Ovary (tissue), 9 donors: ENCODE data around the gene SSR1. TPM values are rescaled to one million over a fixed set of nuclear protein-coding genes. Genes with fewer than 3 reads are reported as not detected.
A peak's percentile ranks its signal among the peaks of the same experiment; 100 is the strongest.
"Not testable (repeated sequence)": the region's sequence is repeated elsewhere in the genome, so short reads cannot be mapped to it uniquely, and the experiment has no call there.

Source experiments
- DNase-seq, 5 donors: peaks; one replicate each; pipeline ENCODE4 v3.0.0-alpha.2; 2019 to 2020
- H3K27ac ChIP-seq, 2 donors: fragments of 200-600 bp; one replicate each; pipeline versions ENCODE4 v1.5.1 to v1.8.0; 2019 to 2022
- H3K27me3 ChIP-seq: fragments of 200-600 bp; one replicate; pipeline ENCODE4 v1.8.0; 2022
- H3K36me3 ChIP-seq: fragments of 200-600 bp; sonication (generic); one replicate; pipeline ENCODE4 v1.5.1; 2019
- H3K4me1 ChIP-seq: one replicate; pipeline ENCODE4 v1.8.1; 2013; ENCODE audit warnings: mild to moderate bottlenecking, moderate library complexity; ENCODE audit not compliant: insufficient read depth
- H3K4me3 ChIP-seq: fragments of 200-600 bp; sonication (generic); one replicate; pipeline ENCODE4 v1.5.1; 2017
- H3K9me3 ChIP-seq, 2 donors: fragments of 200-600 bp in 1 of 2; sonication (generic) in 1 of 2; one replicate each; pipeline versions ENCODE4 v1.5.1 to v1.8.1; 2013 to 2019; ENCODE audit warnings: mild to moderate bottlenecking in 1 of 2, moderate library complexity in 1 of 2
- CTCF ChIP-seq, 3 donors: fragments of 450-650 bp in 2 of 3; fragments of 200-600 bp in 1 of 3; IDR thresholded peaks; one replicate each; pipeline versions ENCODE4 v1.5.1 to v1.8.0; 2016 to 2022; ENCODE audit warnings: antibody characterized with exemption in 3 of 3, mild to moderate bottlenecking in 1 of 3
- EP300 ChIP-seq: sonication (generic); formaldehyde crosslinking; IDR thresholded peaks from one replicate; pipeline ENCODE4 v1.6.1; 2017; ENCODE audit warnings: antibody characterized with exemption
- POLR2A ChIP-seq: fragments of 450-650 bp; IDR thresholded peaks from one replicate; pipeline ENCODE4 v1.6.1; 2017; ENCODE audit warnings: antibody characterized with exemption, mild to moderate bottlenecking, moderate library complexity
- WGBS, 3 donors: extraction: QIAGEN DNeasy Blood & Tissue Kit in 1 of 3; methylation state at CpG; one replicate each; pipeline versions ENCODE4 v1.1.5 to v1.1.7; 2013 to 2017; 5-methylcytosine and 5-hydroxymethylcytosine counted together
- intact Hi-C, 4 donors: fragments of 100-400 bp; cut with DNase I; formaldehyde crosslinking; loops; one replicate each; pipeline versions ENCODE4 v1.11.0 to v1.15.1; 2022 to 2023
- polyA plus RNA-seq, 2 donors: library from polyadenylated mRNA; stranded (reverse); fragments of 200-250 nt in 1 of 2; fragments of 350-450 nt in 1 of 2; fragmentation: Illumina TruSeq in 1 of 2; extraction: RNeasy Lipid Tissue Mini Kit (QIAGEN cat#74804) in 1 of 2; gene quantifications; one replicate each; pipeline ENCODE4 v1.2.3, GENCODE V29; 2013 to 2014
- total RNA-seq, 7 donors: library from RNA; depleted of rRNA in 2 of 7; stranded (reverse); fragments of >200 nt in 2 of 7; fragmentation: NEBNext Ultra II Directional in 3 of 7; extraction: Animal tissue kit (Norgen Biotek cat#: 25700) in 3 of 7; gene quantifications; one replicate each; pipeline versions ENCODE4 v1.1.0 to v1.2.4, GENCODE V29; 2016 to 2023
- donor health status: DM: no; HTN: no; CAD: no; lungs with moderate emphysema.
- donor health status: DM: no; HTN: no; CAD: no.
- donor health status: Bipolar disorder and iron deficiency.
- donor health status: DM: yes; HTN: yes; CAD: no.
- donor health status: DM: no; HTN: no; CAD: no.
- donor health status: DM: yes; HTN: yes; CAD: no.

SSR1 gene
- total and polyA plus RNA-seq, 9 donors, result 42.3 to 166 (median 117) TPM

DNA sequence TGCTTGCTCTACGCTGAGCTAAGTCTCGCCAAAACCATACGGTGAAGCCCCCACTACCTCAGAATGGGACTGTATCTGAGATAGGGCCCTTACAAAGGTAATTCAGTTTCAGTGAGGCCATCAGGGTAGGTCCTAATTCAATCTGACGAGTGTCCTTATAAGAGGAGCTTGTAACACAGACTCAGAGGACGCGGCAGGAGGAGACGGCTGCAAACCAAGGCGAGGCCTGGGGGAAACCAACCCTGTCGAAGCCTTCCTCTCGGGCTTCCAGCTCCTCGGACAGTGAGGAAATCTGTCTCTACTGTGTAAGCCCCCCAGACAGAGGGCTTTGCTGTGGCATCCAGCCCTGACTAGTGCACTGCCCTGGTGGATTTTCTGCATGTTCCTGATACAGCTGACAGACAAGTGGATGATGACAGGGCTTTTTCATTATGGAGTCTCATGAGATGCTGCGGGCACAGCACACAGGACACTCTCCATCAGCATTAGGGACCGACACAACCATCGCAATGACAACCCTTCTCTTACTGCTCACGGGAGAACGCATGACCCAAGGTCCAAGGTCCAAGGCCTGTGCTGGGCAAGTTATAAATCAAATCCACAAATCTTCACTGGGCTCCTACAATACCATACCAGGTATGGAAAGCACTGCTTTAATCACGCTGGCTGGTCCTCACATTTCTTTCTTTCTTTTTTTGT is 48.2 kb downstream of the SSR1 start:
- DNase-seq, result no peak
- Histone ChIP-seq H3K9me3 (no peaks in the 10 kb centered on the region), H3K27me3 (no peaks in the 10 kb centered on the region), H3K36me3 (no peaks in the 10 kb centered on the region), H3K4me3 (no peak overlapping the region), H3K27ac (no peak overlapping the region), H3K4me1 (peaks cover 2% of the 10 kb centered on the region)
- no peak for TF ChIP-seq POLR2A
- no peak for TF ChIP-seq EP300
- no peak for TF ChIP-seq CTCF (IDR thresholded peaks at IDR 0.05)
- 84 to 89% (median 88%) methylated on average over 17 of the region's 17 CpGs for WGBS, 3 donors
- intact Hi-C loops, result no loop called here

DNA sequence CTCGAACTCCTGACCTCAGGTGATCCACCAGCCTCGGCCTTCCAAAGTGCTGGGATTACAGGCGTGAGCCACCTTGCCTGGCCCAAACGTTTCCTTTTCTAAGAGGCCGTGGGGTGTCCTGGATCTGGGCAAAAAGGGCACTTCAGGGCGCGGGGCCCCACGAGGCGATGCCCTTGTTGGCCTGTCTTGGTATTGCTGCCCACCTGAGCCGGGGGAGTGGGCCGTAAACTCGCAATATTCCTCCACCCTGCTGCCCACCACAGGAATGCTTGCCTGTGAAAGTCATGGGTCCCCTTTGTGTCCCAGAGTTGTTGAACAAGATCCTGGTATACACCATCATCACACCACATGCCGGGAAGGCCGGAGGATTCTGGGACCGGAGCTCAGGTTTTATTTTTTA is 49.0 kb downstream of the SSR1 start:
- Histone ChIP-seq H3K4me3 (no peak overlapping the region), H3K4me1 (peaks cover 2% of the 10 kb centered on the region), H3K27ac (no peak overlapping the region), H3K9me3 (no peaks in the 10 kb centered on the region), H3K27me3 (no peaks in the 10 kb centered on the region), H3K36me3 (no peaks in the 10 kb centered on the region)
- intact Hi-C loops, result no loop called here
- TF ChIP-seq CTCF (IDR thresholded peaks at IDR 0.05) (no peak), POLR2A (no peak), EP300 (no peak)
- peak in 1 of 5 donors; percentile 27 for DNase-seq
- 88 to 90% (median 89%) methylated on average over 15 of the region's 15 CpGs for WGBS, 3 donors

- H3K36me3 ChIP-seq, H3K27ac ChIP-seq, H3K4me1 ChIP-seq, H3K9me3 ChIP-seq, intact Hi-C loops, DNase-seq, H3K27me3 ChIP-seq, H3K4me3 ChIP-seq: not testable (repeated sequence)
- 92 to 97% (median 92%) methylated on average over 9 of the region's 9 CpGs for WGBS, 3 donors
These were observed 49.5 kb downstream of the SSR1 start for GRCh38 chr6:7263519-7263805.

GRCh38 chr6:7262746-7263518 is 50.1 kb downstream of the SSR1 start:
- Histone ChIP-seq H3K9me3 (no peaks in the 10 kb centered on the region), H3K27me3 (no peaks in the 10 kb centered on the region), H3K36me3 (no peaks in the 10 kb centered on the region), H3K4me3 (no peak overlapping the region), H3K27ac (no peak overlapping the region), H3K4me1 (peaks cover 2% of the 10 kb centered on the region)
- intact Hi-C loops, result no loop called here
- DNase-seq, result no peak
- 88 to 90% (median 90%) methylated on average over 16 of the region's 16 CpGs for WGBS, 3 donors
- TF ChIP-seq POLR2A (no peak), EP300 (no peak), CTCF (IDR thresholded peaks at IDR 0.05) (no peak)

- Histone ChIP-seq H3K27me3 (no peaks in the 10 kb centered on the region), H3K36me3 (no peaks in the 10 kb centered on the region), H3K27ac (no peak overlapping the region), H3K4me3 (peak overlapping the region; percentile 37), H3K9me3 (no peaks in the 10 kb centered on the region), H3K4me1 (peaks cover 2% of the 10 kb centered on the region)
- TF ChIP-seq CTCF (IDR thresholded peaks at IDR 0.05) (no peak), EP300 (no peak), POLR2A (no peak)
- intact Hi-C loops, result no loop called here
- 45 to 61% (median 53%) methylated on average over 13 of the region's 13 CpGs for WGBS, 3 donors
- DNase-seq, result peak in 2 of 5 donors; percentile 32 to 53
These were observed 51.0 kb downstream of the SSR1 start for GRCh38 chr6:7261852-7262461.
